ENCODE results near the gene ARNT2.

Gene ARNT2

GRCh38 chr15:80444680-80445251 is 40.6 kb downstream of the ARNT2 start:
- no peak overlapping the region for H3K4me3 ChIP-seq (ENCODE audit: control insufficient read depth, low read depth, low read length)
- no peak for TF ChIP-seq CTCF (conservative IDR thresholded peaks at IDR 0.05; ENCODE audit: control insufficient read depth, insufficient read depth, low read depth, low read length)
- DNase-seq (ENCODE audit: low read depth): no peak

- no peak overlapping the region for H3K4me3 ChIP-seq (ENCODE audit: control insufficient read depth, low read depth, low read length)
- no peak for DNase-seq (ENCODE audit: low read depth)
- TF ChIP-seq CTCF (conservative IDR thresholded peaks at IDR 0.05; ENCODE audit: control insufficient read depth, insufficient read depth, low read depth, low read length): no peak
These were observed 41.3 kb downstream of the ARNT2 start for GRCh38 chr15:80445300-80446041.

GRCh38 chr15:80447077-80447476 is 42.9 kb downstream of the ARNT2 start:
- no peak for TF ChIP-seq CTCF (conservative IDR thresholded peaks at IDR 0.05; ENCODE audit: control insufficient read depth, insufficient read depth, low read depth, low read length)
- DNase-seq (ENCODE audit: low read depth): no peak
- no peak overlapping the region for H3K4me3 ChIP-seq (ENCODE audit: control insufficient read depth, low read depth, low read length)

- TF ChIP-seq CTCF (conservative IDR thresholded peaks at IDR 0.05; ENCODE audit: control insufficient read depth, insufficient read depth, low read depth, low read length): no peak
- DNase-seq (ENCODE audit: low read depth): no peak
- no peak overlapping the region for H3K4me3 ChIP-seq (ENCODE audit: control insufficient read depth, low read depth, low read length)
These were observed 45.6 kb downstream of the ARNT2 start for GRCh38 chr15:80449825-80450224.

DNA sequence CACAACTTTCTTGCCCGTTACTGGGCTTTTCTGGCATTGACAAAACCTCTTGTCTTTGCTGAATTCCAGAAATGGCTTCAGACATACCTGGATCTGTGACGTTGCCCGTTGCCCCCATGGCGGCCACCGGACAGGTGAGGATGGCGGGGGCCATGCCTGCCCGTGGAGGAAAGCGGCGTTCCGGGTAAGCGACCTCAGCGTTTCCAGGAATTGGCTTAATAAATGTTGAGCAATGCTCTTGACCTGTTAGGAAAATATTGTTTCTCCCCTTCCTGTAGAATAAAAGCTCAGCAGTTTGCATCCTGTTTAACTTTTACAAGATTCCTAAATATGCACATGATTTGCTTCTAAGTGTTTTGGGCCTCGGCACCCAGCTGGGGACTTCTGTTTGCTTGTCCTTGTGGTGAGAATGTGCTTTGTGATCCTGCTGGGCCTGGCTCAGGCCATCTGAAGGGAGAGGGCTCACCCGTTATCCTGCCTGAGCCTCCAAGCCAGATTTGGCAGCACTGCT is 46.7 kb downstream of the ARNT2 start:
- no peak overlapping the region for H3K4me3 ChIP-seq (ENCODE audit: control insufficient read depth, low read depth, low read length)
- TF ChIP-seq CTCF (conservative IDR thresholded peaks at IDR 0.05; ENCODE audit: control insufficient read depth, insufficient read depth, low read depth, low read length): no peak
- DNase-seq (ENCODE audit: low read depth): no peak

- H3K4me3 ChIP-seq (ENCODE audit: control insufficient read depth, low read depth, low read length): no peak overlapping the region
- no peak for DNase-seq (ENCODE audit: low read depth)
- no peak for TF ChIP-seq CTCF (conservative IDR thresholded peaks at IDR 0.05; ENCODE audit: control insufficient read depth, insufficient read depth, low read depth, low read length)
These were observed 48.0 kb downstream of the ARNT2 start for GRCh38 chr15:80452166-80452565.

Measured in fibroblast of mammary gland (primary cell).